Right lobe of liver (tissue), 6 donors: ENCODE data around the gene TRIM2. TPM values are rescaled to one million over a fixed set of nuclear protein-coding genes. Genes with fewer than 3 reads are reported as not detected.

Source experiments
- ATAC-seq, 4 donors: fragments of 200-7000 bp; cut with Tn5 transposase; one replicate each; pipeline ENCODE4 v1.9.1; 2020; ENCODE audit warnings: mild to moderate bottlenecking in 4 of 4, moderate library complexity in 4 of 4
- DNase-seq, 3 donors: peaks; one replicate each; pipeline ENCODE4 v3.0.0-alpha.2; 2020
- H3K27ac ChIP-seq, 3 donors: fragments of 200-600 bp; one replicate each; pipeline ENCODE4 v1.8.0; 2022
- H3K27me3 ChIP-seq, 2 donors: fragments of 200-600 bp; one replicate each; pipeline ENCODE4 v1.8.0; 2022
- H3K36me3 ChIP-seq, 4 donors: fragments of 200-600 bp; sonication (generic) in 1 of 4; one replicate each; pipeline versions ENCODE4 v1.5.1 to v1.8.0; 2017 to 2022; ENCODE audit warnings: control low read depth in 1 of 4
- H3K4me1 ChIP-seq, 4 donors: fragments of 200-600 bp; sonication (generic) in 1 of 4; one replicate each; pipeline versions ENCODE4 v1.5.1 to v1.8.0; 2017 to 2022; ENCODE audit warnings: control low read depth in 1 of 4
- H3K4me3 ChIP-seq, 3 donors: fragments of 200-600 bp; one replicate each; pipeline ENCODE4 v1.8.0; 2022
- H3K9me3 ChIP-seq, 4 donors: fragments of 200-600 bp; sonication (generic) in 1 of 4; one replicate each; pipeline versions ENCODE4 v1.5.1 to v1.8.0; 2017 to 2022; ENCODE audit warnings: control low read depth in 1 of 4
- POLR2A ChIP-seq: fragments of 450-650 bp; IDR thresholded peaks from one replicate; pipeline ENCODE4 v1.6.1; 2017; ENCODE audit warnings: antibody characterized with exemption, mild to moderate bottlenecking
- WGBS: methylation state at CpG from one replicate; pipeline ENCODE4 v1.1.6; 2018; ENCODE audit warnings: low coverage, low lambda C conversion rate; ENCODE audit not compliant: insufficient coverage; ENCODE audit errors: missing lambda C conversion rate; 5-methylcytosine and 5-hydroxymethylcytosine counted together
- intact Hi-C, 2 donors: fragments of 100-400 bp; cut with DNase I; formaldehyde crosslinking; loops; one replicate each; pipeline versions ENCODE4 v1.11.2 to v1.14.1; 2022
- total RNA-seq, 6 experiments: library from RNA; depleted of rRNA in 2 of 6; stranded (reverse); fragments of >200 nt in 2 of 6; fragmentation: NEBNext Ultra II Directional in 3 of 6; extraction: Animal tissue kit (Norgen Biotek cat#: 25700) in 3 of 6; gene quantifications; one replicate each; pipeline versions ENCODE4 v1.1.0 to v1.2.4, GENCODE V29; 2016 to 2023
- TF ChIP-seq, protein P1 (sequence below), 4 donors: fragments of 200-600 bp in 3 of 4; fragments of 450-650 bp in 1 of 4; IDR thresholded peaks; one replicate each; pipeline versions ENCODE4 v1.5.1 to v1.8.0; 2016 to 2022; ENCODE audit warnings: antibody characterized with exemption in 4 of 4, mild to moderate bottlenecking in 2 of 4
- donor health status: DM: no; HTN: yes; CAD: no.
- donor health status: DM: no; HTN: no; CAD: no.
- donor health status: DM: no; HTN: no; CAD: no.
- donor health status: DM: no; HTN: yes; CAD: no.
- donor health status: DM: no; HTN: yes; CAD: no.

Gene TRIM2
- total RNA-seq, 6 experiments from 2014 or later = 8.9 to 17.5 (median 10.0) TPM

DNA sequence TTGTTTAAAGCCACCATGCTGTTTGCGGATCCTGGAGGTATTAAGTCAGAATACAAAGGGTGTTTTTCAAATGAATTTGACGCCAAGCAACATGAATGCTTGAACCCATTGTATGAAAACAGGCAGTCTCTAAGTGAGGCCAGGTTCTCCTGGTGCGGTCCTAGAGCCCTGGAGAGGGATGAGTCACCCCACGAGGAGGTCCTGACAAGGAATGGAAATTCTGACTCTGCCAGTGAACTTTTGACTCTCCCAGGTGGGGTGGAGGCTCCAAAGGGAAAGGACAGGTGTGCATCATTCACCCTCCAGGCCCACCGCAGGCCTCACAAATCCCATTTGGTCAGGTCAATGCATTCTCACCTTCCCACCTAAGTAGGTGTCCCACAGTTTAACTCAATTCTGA is 1.5 kb downstream of the TRIM2 start:
- H3K9me3 ChIP-seq = no peaks in the 10 kb centered on the region
- no peaks in the 10 kb centered on the region for H3K27me3 ChIP-seq
- ATAC-seq (no peak), DNase-seq (no peak)
- no peaks in the 10 kb centered on the region for H3K36me3 ChIP-seq
- TF ChIP-seq, protein P1, sequence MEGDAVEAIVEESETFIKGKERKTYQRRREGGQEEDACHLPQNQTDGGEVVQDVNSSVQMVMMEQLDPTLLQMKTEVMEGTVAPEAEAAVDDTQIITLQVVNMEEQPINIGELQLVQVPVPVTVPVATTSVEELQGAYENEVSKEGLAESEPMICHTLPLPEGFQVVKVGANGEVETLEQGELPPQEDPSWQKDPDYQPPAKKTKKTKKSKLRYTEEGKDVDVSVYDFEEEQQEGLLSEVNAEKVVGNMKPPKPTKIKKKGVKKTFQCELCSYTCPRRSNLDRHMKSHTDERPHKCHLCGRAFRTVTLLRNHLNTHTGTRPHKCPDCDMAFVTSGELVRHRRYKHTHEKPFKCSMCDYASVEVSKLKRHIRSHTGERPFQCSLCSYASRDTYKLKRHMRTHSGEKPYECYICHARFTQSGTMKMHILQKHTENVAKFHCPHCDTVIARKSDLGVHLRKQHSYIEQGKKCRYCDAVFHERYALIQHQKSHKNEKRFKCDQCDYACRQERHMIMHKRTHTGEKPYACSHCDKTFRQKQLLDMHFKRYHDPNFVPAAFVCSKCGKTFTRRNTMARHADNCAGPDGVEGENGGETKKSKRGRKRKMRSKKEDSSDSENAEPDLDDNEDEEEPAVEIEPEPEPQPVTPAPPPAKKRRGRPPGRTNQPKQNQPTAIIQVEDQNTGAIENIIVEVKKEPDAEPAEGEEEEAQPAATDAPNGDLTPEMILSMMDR (IDR thresholded peaks at IDR 0.05) = no peak
- no peak for TF ChIP-seq POLR2A
- H3K4me3 ChIP-seq = no peak overlapping the region
- H3K4me1 ChIP-seq = peaks cover 0 to 5% (median 2%) of the 10 kb centered on the region in 4 donors
- intact Hi-C loops = loop anchor here in 1 of 2 donors (5.0 kb wide), 1 partner anchor 112 kb away; no protein-coding TSS in a partner anchor
- 68% methylated on average over 4 of the region's 5 CpGs for WGBS
- H3K27ac ChIP-seq = no peak overlapping the region

DNA sequence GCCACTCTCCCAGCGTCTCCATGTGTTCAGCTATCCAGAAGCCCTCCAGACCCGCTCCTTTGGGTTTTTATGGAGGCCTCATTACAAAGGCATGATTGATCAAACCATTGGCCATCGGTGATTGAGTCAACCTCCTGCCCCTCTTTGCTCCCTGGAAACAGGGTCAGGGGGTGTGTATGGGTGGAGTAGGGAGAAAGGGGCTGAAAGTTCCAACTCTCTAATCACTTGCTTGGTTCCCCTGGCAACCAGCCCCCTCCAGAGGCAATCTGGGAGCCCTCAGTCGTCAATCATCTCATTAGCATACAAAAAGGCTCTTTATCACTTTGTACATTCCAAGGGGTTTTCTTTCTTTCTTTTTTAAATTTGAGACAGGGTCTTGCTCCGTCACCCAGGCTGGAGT is 2.3 kb downstream of the TRIM2 start:
- Histone ChIP-seq H3K27ac (no peak overlapping the region), H3K4me3 (no peak overlapping the region), H3K9me3 (no peaks in the 10 kb centered on the region), H3K4me1 (peaks cover 0 to 5% (median 2%) of the 10 kb centered on the region in 4 donors), H3K36me3 (no peaks in the 10 kb centered on the region), H3K27me3 (no peaks in the 10 kb centered on the region)
- 69% methylated on average over 4 of the region's 5 CpGs for WGBS
- TF ChIP-seq, protein P1 (IDR thresholded peaks at IDR 0.05) = no peak
- no peak for TF ChIP-seq POLR2A
- ATAC-seq (no peak), DNase-seq (no peak)
- intact Hi-C loops = loop anchor here in 1 of 2 donors (5.0 kb wide), 1 partner anchor 111 kb away; no protein-coding TSS in a partner anchor

DNA sequence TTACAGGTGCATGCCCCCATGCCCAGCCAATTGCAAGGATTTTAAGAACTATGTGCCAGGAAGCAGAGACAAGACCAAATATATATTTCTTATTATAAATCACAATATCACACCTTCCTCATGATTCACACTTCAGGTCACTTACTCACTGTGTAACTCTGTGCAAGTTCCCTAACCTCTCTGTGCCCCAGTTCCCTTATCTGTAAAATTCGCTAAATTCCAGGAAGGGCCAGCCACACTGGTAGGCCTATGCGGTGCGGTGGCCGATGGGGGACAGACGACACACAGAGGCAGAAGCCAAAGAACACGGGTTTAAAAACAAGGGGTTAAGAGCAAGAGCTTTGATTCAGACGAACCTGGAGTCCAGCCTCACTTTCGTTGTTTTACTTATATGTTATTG is 2.8 kb downstream of the TRIM2 start:
- DNase-seq (no peak), ATAC-seq (no peak)
- no peaks in the 10 kb centered on the region for H3K36me3 ChIP-seq
- H3K27me3 ChIP-seq = no peaks in the 10 kb centered on the region
- H3K27ac ChIP-seq = no peak overlapping the region
- no peaks in the 10 kb centered on the region for H3K9me3 ChIP-seq
- TF ChIP-seq POLR2A = no peak
- TF ChIP-seq, protein P1 (IDR thresholded peaks at IDR 0.05) = no peak
- intact Hi-C loops = loop anchor here in 1 of 2 donors (5.0 kb wide), 1 partner anchor 110 kb away; no protein-coding TSS in a partner anchor
- no peak overlapping the region for H3K4me3 ChIP-seq
- peaks cover 0 to 5% (median 2%) of the 10 kb centered on the region in 4 donors for H3K4me1 ChIP-seq
- WGBS = 49% methylated on average over 8 of the region's 8 CpGs

DNA sequence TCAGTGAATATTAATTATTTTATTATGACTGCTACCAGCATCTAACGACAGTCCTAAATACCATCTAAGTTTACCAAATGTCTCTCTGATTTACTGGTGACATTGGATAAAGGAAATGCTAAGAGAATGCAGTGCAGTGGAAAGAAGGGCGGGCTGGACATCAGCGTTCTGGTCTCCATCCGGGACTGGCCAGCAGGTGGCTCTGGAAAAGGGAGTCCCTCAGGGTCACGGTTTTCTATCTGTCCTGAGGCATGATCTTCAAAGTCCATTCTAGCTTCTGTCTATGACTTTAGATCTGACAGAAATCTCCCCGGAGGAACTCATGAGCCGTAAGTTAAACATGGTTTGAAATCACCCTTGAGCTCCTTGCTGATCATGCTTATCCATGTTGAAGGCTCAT is 3.3 kb downstream of the TRIM2 start:
- H3K36me3 ChIP-seq = no peaks in the 10 kb centered on the region
- no peak overlapping the region for H3K4me3 ChIP-seq
- TF ChIP-seq, protein P1 (IDR thresholded peaks at IDR 0.05) = peak; percentile 62 to 77 (median 70)
- TF ChIP-seq POLR2A = no peak
- no peak overlapping the region for H3K27ac ChIP-seq
- intact Hi-C loops = loop anchor here in 1 of 2 donors (5.0 kb wide), 1 partner anchor 110 kb away; no protein-coding TSS in a partner anchor
- ATAC-seq (peak; percentile 88 to 92 (median 90)), DNase-seq (peak; percentile 69 to 75 (median 71))
- 12% methylated on average over 7 of the region's 7 CpGs for WGBS
- H3K27me3 ChIP-seq = no peaks in the 10 kb centered on the region
- peaks cover 0 to 5% (median 2%) of the 10 kb centered on the region in 4 donors for H3K4me1 ChIP-seq
- H3K9me3 ChIP-seq = no peaks in the 10 kb centered on the region
